Measurements from ENCODE around the gene CYP24A1.
A peak's percentile ranks its signal among the peaks of the same experiment; 100 is the strongest.

The CYP24A1 gene

DNA sequence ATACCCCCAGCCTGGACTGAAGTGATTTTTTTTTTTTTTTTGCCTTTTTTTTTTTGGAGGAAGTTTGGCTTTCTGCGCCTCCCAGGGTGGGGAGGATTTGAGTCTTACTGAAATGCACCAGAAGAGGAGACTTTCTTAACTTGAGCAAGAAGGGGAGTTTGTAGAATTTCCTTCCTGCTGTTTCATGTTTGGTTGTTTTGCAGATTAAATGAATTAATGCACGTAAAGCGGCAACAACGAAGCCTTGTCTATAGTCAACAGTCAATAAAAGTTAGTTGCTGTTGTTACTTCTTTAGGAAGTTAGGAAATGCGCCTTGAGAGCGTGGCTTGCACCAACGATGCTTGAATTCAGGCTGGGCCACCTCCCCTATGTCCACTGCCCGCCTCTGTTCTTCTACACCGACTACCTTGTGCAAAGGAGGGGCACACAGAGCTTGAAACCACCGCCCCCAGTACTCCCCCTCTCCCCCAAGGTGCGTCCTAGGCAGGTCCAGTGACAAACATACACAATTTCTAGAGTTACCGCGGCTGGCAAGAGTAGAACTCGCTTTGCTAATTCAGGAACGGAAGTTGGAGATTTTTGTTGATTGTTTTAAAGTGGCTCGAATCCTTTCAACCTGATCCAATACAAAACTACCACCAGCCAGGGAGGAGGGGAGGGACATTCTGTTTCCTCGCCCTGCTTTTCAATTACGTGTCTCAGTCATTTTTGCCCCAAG, 830 bp upstream of the CYP24A1 start:
- Mint-ChIP-seq H3K27ac (no peak overlapping the region), H3K4me3 (peak overlapping the region in 1 of 2 donors; percentile 28), H3K27me3 (peaks cover 50 to 57% of the 10 kb centered on the region in 2 donors), H3K9me3 (no peaks in the 10 kb centered on the region), H3K4me1 (peaks cover 15 to 19% of the 10 kb centered on the region in 2 donors), H3K36me3 (no peaks in the 10 kb centered on the region)
- no peak for DNase-seq
- no peak for ATAC-seq (replicated peaks)

- DNase-seq, result no peak
- Mint-ChIP-seq H3K4me3 (peak overlapping the region; percentile 43 to 56), H3K36me3 (no peaks in the 10 kb centered on the region), H3K4me1 (peaks cover 15 to 19% of the 10 kb centered on the region in 2 donors), H3K27ac (no peak overlapping the region), H3K9me3 (no peaks in the 10 kb centered on the region), H3K27me3 (peaks cover 66 to 72% of the 10 kb centered on the region in 2 donors)
- ATAC-seq (replicated peaks), result no peak
Observed at GRCh38 chr20:54172856-54173652, 732 bp downstream of the CYP24A1 start.

DNA sequence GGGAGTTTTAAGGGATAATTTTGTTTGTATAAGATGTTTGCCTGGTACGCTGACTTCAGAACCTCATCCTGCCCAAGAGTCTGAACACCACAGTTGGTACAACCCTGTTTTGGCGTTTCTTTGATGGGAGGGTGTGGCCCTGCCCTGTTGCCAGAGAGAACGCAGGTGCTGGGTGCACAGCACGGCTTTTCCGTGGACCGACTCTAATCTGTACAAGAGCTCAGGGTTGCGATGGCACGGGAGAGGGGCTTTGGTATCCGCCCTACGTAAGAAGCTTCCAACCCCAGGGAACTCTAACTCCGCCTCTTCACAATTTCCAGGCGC, 1.3 kb downstream of the CYP24A1 start:
- peaks cover 70 to 76% of the 10 kb centered on the region in 2 donors for H3K27me3 Mint-ChIP-seq

DNA sequence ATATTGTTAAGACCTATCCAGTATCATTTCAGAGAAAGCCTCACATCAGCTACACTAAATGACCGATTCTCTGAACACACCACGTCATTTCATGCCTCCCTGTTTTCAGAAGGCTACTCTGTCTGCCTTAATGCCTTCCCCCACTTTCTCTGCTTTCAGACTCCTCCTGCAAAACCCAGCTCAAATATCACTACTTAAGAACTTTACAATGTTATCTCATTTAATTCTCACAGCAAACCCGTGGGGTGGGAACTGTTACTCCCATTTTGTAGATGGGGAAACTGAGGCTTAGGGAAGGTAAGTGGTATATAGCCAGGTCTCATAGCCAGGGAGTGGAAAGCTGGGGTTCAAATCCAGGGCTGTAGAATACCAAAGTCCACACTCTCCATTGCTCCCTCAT, 2.8 kb downstream of the CYP24A1 start:
- Mint-ChIP-seq H3K27me3 (peaks cover 66 to 77% of the 10 kb centered on the region in 2 donors), H3K4me1 (peaks cover 15 to 19% of the 10 kb centered on the region in 2 donors), H3K9me3 (no peaks in the 10 kb centered on the region), H3K4me3 (no peak overlapping the region), H3K27ac (no peak overlapping the region), H3K36me3 (no peaks in the 10 kb centered on the region)
- DNase-seq (no peak), ATAC-seq (replicated peaks) (no peak)

More for the DNA sequence above, 1.3 kb downstream of the CYP24A1 start:
- Mint-ChIP-seq H3K27ac (no peak overlapping the region), H3K9me3 (no peaks in the 10 kb centered on the region), H3K4me1 (peaks cover 15 to 19% of the 10 kb centered on the region in 2 donors), H3K4me3 (no peak overlapping the region), H3K36me3 (no peaks in the 10 kb centered on the region)
- ATAC-seq (replicated peaks) (no peak), DNase-seq (no peak)

DNA sequence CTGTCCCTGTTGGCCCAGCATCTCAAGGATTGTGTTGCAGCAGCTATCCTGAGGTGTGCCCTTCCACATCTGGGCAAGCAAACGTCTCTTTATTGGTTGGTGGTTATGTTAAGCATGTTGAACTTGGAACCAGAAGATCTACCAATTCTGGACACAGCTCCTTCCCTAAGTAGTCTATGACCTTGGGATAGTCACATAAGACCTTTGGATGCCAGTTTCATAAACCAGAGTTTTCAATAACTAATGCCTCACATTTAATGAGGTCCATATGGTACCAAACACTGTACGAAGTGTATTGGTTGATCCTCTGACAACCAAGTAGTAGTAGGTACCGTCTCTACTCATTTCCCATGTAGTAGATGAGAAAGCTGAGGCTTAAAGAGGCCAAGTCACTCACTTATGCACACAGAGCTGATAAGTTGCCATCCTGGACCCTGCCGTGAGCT, 3.7 kb downstream of the CYP24A1 start:
- no peak for DNase-seq
- no peaks in the 10 kb centered on the region for H3K36me3 Mint-ChIP-seq
- peaks cover 15 to 19% of the 10 kb centered on the region in 2 donors for H3K4me1 Mint-ChIP-seq
- peaks cover 61 to 74% of the 10 kb centered on the region in 2 donors for H3K27me3 Mint-ChIP-seq
- no peak for ATAC-seq (replicated peaks)
- H3K4me3 Mint-ChIP-seq, result no peak overlapping the region
- H3K9me3 Mint-ChIP-seq, result no peaks in the 10 kb centered on the region
- H3K27ac Mint-ChIP-seq, result no peak overlapping the region

DNA sequence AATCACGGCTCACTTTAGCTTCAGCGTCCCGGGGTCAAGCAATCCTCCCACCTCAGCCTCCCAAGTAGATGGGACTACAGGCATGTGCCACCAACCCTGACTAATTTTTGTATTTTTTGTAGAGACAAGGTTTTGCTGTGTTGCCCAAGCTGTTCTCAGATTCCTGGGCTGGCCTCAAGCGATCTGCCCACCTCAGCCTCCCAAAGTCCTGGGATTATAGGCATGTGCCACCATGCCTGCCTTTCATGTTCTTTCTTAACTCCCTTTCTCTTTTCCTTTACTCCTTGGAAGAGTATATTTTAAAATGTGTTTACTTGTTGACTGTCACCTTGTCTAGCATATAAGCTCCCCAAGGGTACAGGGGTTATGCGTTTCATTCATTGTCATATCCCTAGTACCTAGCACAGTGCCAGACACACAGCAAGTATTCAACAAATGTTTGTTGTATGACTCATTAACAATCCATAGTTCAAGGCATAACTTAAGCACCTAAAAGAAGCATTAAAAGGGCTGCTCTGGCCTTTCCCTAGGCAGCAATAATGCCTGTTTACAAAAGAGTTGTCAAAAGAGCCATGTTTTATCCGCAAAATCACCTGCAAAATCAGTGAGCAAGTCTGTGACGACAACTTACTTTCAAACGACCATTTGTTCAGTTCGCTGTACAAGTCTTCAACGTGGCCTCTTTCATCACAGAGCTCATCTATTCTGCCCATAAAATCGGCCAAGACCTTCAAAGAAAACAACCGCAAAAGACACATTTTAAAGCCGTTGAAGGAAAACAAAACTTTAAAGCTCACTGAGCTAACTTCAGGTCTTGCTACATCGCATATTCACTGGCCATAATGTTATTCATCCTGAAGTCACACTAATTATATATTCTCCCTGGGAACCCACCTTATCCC, 4.6 kb downstream of the CYP24A1 start:
- Mint-ChIP-seq H3K27me3 (peaks cover 52 to 67% of the 10 kb centered on the region in 2 donors), H3K36me3 (no peaks in the 10 kb centered on the region), H3K9me3 (no peaks in the 10 kb centered on the region), H3K4me1 (peaks cover 11 to 14% of the 10 kb centered on the region in 2 donors), H3K4me3 (no peak overlapping the region), H3K27ac (no peak overlapping the region)
- no peak for ATAC-seq (replicated peaks)
- no peak for DNase-seq

- Mint-ChIP-seq H3K27ac (no peak overlapping the region), H3K36me3 (no peaks in the 10 kb centered on the region), H3K4me1 (peaks cover 5 to 7% of the 10 kb centered on the region in 2 donors), H3K4me3 (no peak overlapping the region), H3K9me3 (no peaks in the 10 kb centered on the region), H3K27me3 (peaks cover 44 to 56% of the 10 kb centered on the region in 2 donors)
- DNase-seq (no peak), ATAC-seq (replicated peaks) (no peak)
Observed at GRCh38 chr20:54167909-54168872, 5.6 kb downstream of the CYP24A1 start.

DNA sequence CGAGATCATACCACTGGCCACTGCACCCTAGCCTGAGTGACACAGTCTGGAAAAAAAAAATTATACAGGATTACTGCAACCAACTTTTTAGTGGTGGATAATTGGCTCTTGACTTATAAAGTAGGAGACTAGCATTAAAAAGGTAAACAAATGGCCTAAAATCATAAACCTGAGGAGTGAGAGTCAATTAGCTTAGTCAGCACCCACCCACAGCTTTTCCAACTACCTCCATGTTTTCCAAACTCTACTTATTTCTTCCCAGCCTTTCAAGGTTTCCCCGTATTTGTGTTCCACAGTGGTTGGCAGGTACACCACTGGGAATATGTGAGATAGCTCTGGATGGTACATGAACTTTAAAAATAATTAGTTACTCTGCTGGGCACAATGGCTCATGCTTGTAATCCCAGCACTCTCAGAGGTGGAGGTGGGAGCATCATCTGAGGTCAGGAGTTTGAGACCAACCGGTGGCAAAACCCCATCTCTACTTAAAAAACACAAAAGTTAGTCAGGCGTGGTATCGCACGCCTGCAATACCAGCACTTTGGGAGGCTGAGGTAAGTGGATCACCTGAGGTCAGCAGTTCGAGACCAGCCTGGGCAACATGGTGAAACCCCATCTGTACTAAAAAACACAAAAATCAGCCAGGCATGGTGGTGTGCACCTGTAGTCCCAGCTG, 6.7 kb downstream of the CYP24A1 start:
- DNase-seq, result no peak
- H3K36me3 Mint-ChIP-seq, result no peaks in the 10 kb centered on the region
- ATAC-seq (replicated peaks), result no peak
- peaks cover 34 to 46% of the 10 kb centered on the region in 2 donors for H3K27me3 Mint-ChIP-seq
- H3K9me3 Mint-ChIP-seq, result no peaks in the 10 kb centered on the region
- no peak overlapping the region for H3K4me3 Mint-ChIP-seq
- H3K27ac Mint-ChIP-seq, result no peak overlapping the region
- H3K4me1 Mint-ChIP-seq, result no peaks in the 10 kb centered on the region

- H3K9me3 Mint-ChIP-seq, result no peaks in the 10 kb centered on the region
- H3K4me3 Mint-ChIP-seq, result no peak overlapping the region
- H3K36me3 Mint-ChIP-seq, result no peaks in the 10 kb centered on the region
- H3K4me1 Mint-ChIP-seq, result no peaks in the 10 kb centered on the region
- DNase-seq, result no peak
- peaks cover 26 to 41% of the 10 kb centered on the region in 2 donors for H3K27me3 Mint-ChIP-seq
- H3K27ac Mint-ChIP-seq, result no peak overlapping the region
- no peak for ATAC-seq (replicated peaks)
Observed at GRCh38 chr20:54165803-54166202, 8.0 kb downstream of the CYP24A1 start.

DNA sequence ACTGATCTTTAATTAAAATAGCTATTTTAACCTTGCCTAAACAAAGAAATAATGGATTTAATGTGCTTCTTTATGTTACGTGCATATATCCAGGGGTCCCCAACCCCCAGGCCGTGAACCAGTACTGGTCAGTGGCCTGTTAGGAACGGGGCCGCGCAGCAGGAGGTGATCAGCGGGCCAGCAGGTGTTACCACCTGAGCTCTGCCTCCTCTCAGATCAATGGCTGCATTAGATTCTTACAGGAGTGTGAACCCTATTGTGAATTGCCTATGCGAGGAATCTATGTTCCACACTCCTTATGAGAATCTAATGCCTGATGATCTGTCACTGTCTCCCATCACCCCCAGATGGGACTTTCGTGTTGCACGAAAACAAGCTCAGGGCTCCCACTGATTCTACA, 8.8 kb downstream of the CYP24A1 start:
- Mint-ChIP-seq H3K4me3 (no peak overlapping the region), H3K36me3 (no peaks in the 10 kb centered on the region), H3K27me3 (peaks cover 25 to 47% of the 10 kb centered on the region in 2 donors)

GRCh38 chr20:54163402-54163801, 10.4 kb downstream of the CYP24A1 start:
- DNase-seq, result no peak
- Mint-ChIP-seq H3K27ac (no peak overlapping the region), H3K27me3 (peaks cover 16 to 36% of the 10 kb centered on the region in 2 donors), H3K4me1 (no peaks in the 10 kb centered on the region), H3K36me3 (no peaks in the 10 kb centered on the region), H3K9me3 (no peaks in the 10 kb centered on the region), H3K4me3 (no peak overlapping the region)
- ATAC-seq (replicated peaks), result no peak

More for the DNA sequence above, 8.8 kb downstream of the CYP24A1 start:
- DNase-seq (no peak), ATAC-seq (replicated peaks) (no peak)
- Mint-ChIP-seq H3K4me1 (no peaks in the 10 kb centered on the region), H3K9me3 (no peaks in the 10 kb centered on the region), H3K27ac (no peak overlapping the region)

- H3K27me3 Mint-ChIP-seq, result peaks cover 9 to 29% of the 10 kb centered on the region in 2 donors
- no peaks in the 10 kb centered on the region for H3K9me3 Mint-ChIP-seq
- no peaks in the 10 kb centered on the region for H3K4me1 Mint-ChIP-seq
- no peak overlapping the region for H3K27ac Mint-ChIP-seq
- no peak for ATAC-seq (replicated peaks)
- no peak for DNase-seq
- no peak overlapping the region for H3K4me3 Mint-ChIP-seq
- H3K36me3 Mint-ChIP-seq, result no peaks in the 10 kb centered on the region
Observed at GRCh38 chr20:54162378-54163009, 11.3 kb downstream of the CYP24A1 start.

DNA sequence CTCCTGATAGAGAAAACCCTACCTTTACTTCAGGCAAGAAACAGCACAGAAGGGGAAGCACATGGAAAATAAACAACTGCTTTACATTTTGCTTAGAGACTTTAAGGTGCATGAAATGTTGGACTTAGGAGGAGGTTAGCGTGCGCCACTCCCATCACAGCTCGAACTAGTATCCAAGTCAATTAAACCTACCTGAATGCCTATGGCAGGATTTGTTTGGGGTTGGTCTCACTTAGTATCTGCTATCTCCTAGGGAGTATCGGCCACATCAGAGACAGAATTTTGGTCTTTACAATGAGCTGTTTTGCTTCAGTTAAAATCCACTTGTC, 12.0 kb downstream of the CYP24A1 start:
- H3K36me3 Mint-ChIP-seq, result no peaks in the 10 kb centered on the region
- no peaks in the 10 kb centered on the region for H3K4me1 Mint-ChIP-seq
- DNase-seq (no peak), ATAC-seq (replicated peaks) (no peak)
- no peak overlapping the region for H3K4me3 Mint-ChIP-seq
- peaks cover 9 to 34% of the 10 kb centered on the region in 2 donors for H3K27me3 Mint-ChIP-seq
- H3K27ac Mint-ChIP-seq, result no peak overlapping the region
- no peaks in the 10 kb centered on the region for H3K9me3 Mint-ChIP-seq
